Brain microvascular endothelial cell (primary cell): ENCODE data around the gene WDR37.

Experiments
- DNase-seq: peaks from one replicate; pipeline ENCODE4 v3.0.0-alpha.2; 2020
- H3K27ac ChIP-seq: fragments of 250-450 bp; sonication (Bioruptor Pico); 2 replicates; pipeline ENCODE4 v1.5.1; 2020; ENCODE audit warnings: mild to moderate bottlenecking, moderate library complexity
- H3K27me3 ChIP-seq: fragments of 250-450 bp; sonication (Bioruptor Pico); replicated peaks from 2 replicates; pipeline ENCODE4 v1.5.1; 2020; ENCODE audit warnings: mild to moderate bottlenecking
- H3K36me3 ChIP-seq: fragments of 250-450 bp; sonication (Bioruptor Pico); replicated peaks from 2 replicates; pipeline ENCODE4 v1.5.1; 2020; ENCODE audit warnings: mild to moderate bottlenecking
- H3K4me3 ChIP-seq: 2 replicates; pipeline ENCODE4 v1.5.1; 2011; ENCODE audit warnings: low read depth, mild to moderate bottlenecking, control low read depth, low read length, moderate library complexity
- CTCF ChIP-seq: IDR thresholded peaks from 2 replicates; pipeline ENCODE4 v1.5.1; 2011; ENCODE audit warnings: low read depth, mild to moderate bottlenecking, moderate library complexity, low read length, control low read depth, inconsistent platforms; ENCODE audit errors: missing control alignments
- in situ Hi-C: cut with HindIII; loops from 2 replicates; pipeline ENCODE4 v1.10.0; 2017; ENCODE audit warnings: low sequenced_read_pairs, low pct_ligation_motif_present

Gene WDR37

DNA sequence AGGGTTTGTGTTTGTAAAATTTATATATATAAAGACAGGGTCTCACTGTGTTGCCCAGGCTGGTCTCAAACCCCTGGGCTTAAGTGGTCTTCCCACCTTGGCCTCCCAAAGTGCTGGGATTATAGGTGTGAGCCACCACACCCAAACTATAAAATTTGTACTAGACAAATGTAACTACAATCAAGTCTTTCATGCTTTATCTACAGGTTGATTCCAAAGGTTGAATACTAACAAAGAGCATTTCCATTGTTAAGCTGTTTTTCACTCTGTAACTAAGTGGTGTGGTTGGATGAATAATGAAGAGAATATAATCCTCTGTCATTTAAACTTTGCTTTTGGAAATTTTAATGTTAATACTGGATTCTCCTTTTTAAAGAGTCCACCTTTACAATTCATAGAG is 22.5 kb downstream of the WDR37 start:
- DNase-seq = no peak
- Histone ChIP-seq H3K27ac (no peak overlapping the region), H3K4me3 (no peak overlapping the region), H3K36me3 (peaks cover 45% of the 10 kb centered on the region), H3K27me3 (no peaks in the 10 kb centered on the region)
- TF ChIP-seq CTCF = no peak
- in situ Hi-C loops = no loop called here

- Histone ChIP-seq H3K27me3 (no peaks in the 10 kb centered on the region), H3K4me3 (no peak overlapping the region), H3K36me3 (peaks cover 66% of the 10 kb centered on the region), H3K27ac (no peak overlapping the region)
- in situ Hi-C loops = no loop called here
- no peak for TF ChIP-seq CTCF
- DNase-seq = no peak
These were observed 27.4 kb downstream of the WDR37 start for GRCh38 chr10:1083581-1083980.

DNA sequence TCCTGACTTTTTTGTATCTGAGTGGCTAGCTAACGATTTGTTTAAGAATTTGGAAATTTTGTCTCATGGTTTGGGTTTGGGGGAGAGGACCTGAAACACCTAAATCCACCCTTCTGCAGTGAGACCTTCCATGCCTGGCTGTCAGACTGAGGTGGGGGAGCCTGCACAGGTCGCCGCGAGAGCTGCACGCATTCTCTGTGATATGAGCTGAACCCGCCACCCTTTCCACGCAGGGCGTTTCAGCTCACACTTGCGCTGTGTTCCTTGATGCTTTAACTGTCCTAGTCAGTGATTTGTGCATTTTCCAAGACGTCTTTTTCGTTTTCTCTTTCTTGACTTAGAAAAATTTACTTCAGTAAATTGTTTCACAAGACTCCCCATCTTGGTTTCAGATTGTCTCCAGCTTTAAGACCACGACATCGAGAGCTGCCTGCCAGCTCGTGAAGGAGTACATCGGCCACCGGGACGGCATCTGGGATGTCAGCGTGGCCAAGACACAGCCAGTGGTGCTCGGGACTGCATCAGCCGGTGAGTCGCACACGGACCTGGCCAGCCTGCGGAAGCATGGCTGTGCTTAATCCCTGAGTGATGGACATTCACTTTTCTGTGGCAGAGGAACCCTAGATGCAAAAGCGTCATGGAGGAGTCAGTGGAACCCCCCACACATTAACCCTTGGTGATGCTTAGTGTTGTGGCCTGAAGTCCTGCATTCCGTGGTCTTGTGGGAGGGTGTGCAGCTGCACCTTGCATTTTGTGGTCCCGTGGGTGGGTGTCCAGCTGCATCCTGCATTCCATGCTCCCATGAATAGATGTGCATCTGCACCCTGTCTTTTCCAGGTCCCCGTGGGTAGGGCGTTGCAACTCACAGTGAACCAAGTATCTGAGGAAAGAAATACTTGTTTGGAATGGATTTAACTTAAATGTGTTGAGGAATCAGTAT is 28.1 kb downstream of the WDR37 start:
- no peaks in the 10 kb centered on the region for H3K27me3 ChIP-seq
- TF ChIP-seq CTCF = no peak
- no peak overlapping the region for H3K4me3 ChIP-seq
- no peak for DNase-seq
- in situ Hi-C loops = no loop called here
- no peak overlapping the region for H3K27ac ChIP-seq
- H3K36me3 ChIP-seq = peaks cover 70% of the 10 kb centered on the region

DNA sequence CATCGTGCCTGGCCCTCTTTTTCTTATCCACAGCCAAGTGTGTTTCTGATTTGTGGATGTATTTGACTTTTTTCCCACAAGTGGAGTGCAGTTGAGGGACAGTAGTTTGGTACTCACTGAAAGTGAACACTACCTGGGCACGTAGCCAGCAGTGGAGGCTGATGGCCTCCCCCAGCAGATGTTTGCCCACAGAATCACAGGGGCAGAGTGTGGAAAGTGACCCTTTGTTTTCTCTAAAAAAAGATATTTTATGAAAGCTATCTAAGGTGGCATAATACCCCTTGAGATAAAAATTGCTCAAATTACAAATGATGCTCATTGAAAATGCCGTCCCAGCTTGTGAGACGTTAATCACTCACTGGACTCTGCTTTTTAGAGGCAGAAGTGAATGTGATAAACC is 29.1 kb downstream of the WDR37 start:
- no peak for TF ChIP-seq CTCF
- H3K4me3 ChIP-seq = no peak overlapping the region
- peaks cover 70% of the 10 kb centered on the region for H3K36me3 ChIP-seq
- no peak for DNase-seq
- in situ Hi-C loops = no loop called here
- H3K27me3 ChIP-seq = no peaks in the 10 kb centered on the region
- no peak overlapping the region for H3K27ac ChIP-seq

GRCh38 chr10:1086787-1087186 is 30.6 kb downstream of the WDR37 start:
- H3K27ac ChIP-seq = no peak overlapping the region
- no peak overlapping the region for H3K4me3 ChIP-seq
- H3K36me3 ChIP-seq = peaks cover 73% of the 10 kb centered on the region
- H3K27me3 ChIP-seq = no peaks in the 10 kb centered on the region
- TF ChIP-seq CTCF = no peak
- in situ Hi-C loops = no loop called here
- no peak for DNase-seq
